OCI-LY1 (cell line): ENCODE results near the gene PCCB.

ENCODE experiments used
- CTCF ChIP-seq: fragments of 200-600 bp; sonication (generic), shearing (Covaris generic); IDR thresholded peaks from 2 replicates; pipeline ENCODE4 v1.5.1; 2017; ENCODE audit warnings: mild to moderate bottlenecking, antibody characterized with exemption, low read length, moderate library complexity, mixed read lengths
- EZH2 ChIP-seq: fragments of 200-600 bp; sonication (generic), shearing (Covaris generic); IDR thresholded peaks from 2 replicates; pipeline ENCODE4 v1.8.0; 2017; ENCODE audit warnings: borderline replicate concordance, mixed run types, mild to moderate bottlenecking, antibody characterized with exemption, low read length, moderate library complexity, mixed read lengths

DNA sequence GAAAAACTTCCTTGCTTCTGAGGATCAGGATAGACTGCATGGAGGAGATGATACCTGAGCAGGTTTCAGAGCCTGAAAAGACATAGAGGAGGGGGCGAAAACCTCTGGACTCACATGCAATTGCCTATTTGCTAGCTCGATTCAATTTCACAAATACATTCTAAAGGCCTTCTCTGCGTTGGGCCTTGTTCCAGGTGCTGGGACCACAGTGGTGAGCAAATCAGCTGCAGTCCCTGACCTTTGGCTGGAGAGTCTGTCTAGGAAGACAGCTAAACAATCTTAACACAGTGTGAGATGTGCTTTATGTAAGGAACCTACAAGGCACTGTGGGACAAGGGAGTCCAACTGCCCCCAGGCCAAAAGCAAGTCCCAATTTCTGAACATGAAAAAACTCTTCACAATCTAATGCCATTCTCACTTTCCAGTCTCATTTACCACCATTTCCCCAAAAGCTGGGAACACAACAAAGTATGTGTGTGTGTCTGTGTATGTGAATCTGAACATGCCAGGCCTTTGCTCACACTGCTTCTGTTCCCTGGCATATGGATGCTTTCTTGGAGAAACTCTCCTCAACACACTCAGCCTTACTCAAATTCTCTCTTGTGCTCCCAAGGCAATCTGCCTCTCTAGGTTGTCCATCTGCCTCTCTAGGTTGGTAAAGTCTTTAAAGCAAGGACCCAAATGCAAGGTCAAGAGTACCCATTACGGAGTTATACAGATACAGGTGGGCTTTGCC lies 2.1 kb upstream of the PCCB start:
- no peak for TF ChIP-seq CTCF
- TF ChIP-seq EZH2: no peak
